ENCODE measurements around the gene TRPM5.
A peak's percentile ranks its signal among the peaks of the same experiment; 100 is the strongest.

The TRPM5 gene

DNA sequence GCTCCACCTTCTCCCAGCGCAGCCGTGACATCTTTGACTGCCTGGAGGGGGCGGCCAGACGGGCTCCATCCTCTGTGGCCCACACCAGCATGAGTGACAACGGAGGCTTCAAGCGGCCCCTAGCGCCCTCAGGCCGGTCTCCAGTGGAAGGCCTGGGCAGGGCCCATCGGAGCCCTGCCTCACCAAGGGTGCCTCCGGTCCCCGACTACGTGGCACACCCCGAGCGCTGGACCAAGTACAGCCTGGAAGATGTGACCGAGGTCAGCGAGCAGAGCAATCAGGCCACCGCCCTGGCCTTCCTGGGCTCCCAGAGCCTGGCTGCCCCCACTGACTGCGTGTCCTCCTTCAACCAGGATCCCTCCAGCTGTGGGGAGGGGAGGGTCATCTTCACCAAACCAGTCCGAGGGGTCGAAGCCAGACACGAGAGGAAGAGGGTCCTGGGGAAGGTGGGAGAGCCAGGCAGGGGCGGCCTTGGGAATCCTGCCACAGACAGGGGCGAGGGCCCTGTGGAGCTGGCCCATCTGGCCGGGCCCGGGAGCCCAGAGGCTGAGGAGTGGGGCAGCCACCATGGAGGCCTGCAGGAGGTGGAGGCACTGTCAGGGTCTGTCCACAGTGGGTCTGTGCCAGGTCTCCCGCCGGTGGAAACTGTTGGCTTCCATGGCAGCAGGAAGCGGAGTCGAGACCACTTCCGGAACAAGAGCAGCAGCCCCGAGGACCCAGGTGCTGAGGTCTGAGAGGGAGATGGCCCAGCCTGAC is 41.2 kb downstream of the TRPM5 start:
- no peak for DNase-seq

DNA sequence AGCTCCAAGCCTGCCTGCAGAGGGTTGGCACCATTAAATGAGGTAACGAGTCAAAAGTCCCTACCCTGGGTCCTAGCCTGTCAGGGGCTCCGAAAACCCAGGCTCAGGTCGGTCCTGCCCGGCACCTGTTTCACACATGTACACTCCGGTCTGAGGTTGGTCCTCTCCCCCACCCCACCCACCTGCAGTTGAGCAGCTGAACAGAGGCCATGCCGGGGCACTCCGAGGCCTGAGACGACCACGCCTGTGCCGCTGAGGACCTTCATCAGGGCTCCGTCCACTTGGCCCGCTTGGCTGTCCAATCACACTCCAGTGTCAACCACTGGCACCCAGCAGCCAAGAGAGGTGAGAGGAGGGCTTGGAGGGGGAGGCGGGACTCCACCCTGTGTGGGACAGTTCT is 42.2 kb downstream of the TRPM5 start:
- no peak for DNase-seq

DNA sequence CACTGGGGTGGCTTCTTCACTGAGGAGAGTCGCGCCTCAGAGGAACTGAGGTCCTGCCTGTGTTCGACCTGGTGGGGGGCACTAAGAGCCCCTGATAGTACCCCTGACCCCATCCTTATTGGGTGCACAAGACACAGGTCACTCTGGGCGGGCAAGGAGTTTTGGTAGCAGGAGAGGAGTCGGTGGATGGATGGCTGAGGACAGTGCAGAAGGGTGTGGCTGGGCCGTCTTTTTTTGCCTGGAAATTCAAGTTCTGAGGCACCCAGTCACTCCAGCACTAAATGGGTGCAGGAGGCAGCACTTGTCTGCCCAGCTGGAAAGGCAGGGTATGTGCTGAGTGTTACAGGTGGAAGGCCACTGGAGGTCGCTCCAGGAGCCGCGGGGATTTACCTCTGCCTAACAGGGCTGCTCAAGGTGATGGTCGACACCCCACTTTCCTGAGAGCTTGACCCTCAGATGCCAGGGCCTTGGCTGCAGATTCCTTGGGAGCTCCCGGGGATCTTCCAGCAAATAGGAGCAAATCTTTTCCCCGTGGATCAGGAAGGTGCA is 42.8 kb downstream of the TRPM5 start:
- DNase-seq = no peak

DNA sequence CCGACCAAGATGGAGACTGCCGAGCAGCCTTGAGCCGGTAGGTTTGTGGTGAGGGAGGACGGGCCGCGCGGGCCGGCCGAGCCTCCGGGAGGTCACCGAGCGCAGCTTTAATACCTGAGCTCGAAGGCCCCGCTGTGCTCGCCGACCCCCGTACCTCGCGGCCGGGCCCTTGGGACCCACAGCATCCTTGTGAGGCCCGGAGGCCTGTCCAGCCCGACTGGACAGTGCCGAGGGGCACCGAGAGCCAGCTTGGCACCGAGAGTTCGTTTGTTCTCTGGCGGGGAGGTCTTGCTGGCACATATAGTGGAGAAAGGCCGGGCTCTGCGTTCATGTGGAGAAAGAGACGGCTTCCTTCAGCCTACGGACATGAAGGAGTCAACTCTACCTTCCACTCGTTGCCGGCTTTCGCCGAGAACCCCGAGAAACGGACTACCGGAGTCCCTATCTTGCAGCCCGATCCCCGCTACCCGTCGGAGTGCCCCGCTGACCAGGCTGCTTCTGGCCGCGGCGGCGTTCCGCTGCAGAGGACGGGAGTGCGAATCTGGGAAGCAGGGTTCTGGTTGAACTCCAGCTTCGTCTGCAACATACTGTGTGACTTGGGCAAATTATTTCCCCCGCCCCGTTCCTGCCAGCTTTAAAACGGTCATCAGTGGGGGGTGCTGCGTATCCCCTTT is 43.4 kb downstream of the TRPM5 start:
- no peak for DNase-seq

DNA sequence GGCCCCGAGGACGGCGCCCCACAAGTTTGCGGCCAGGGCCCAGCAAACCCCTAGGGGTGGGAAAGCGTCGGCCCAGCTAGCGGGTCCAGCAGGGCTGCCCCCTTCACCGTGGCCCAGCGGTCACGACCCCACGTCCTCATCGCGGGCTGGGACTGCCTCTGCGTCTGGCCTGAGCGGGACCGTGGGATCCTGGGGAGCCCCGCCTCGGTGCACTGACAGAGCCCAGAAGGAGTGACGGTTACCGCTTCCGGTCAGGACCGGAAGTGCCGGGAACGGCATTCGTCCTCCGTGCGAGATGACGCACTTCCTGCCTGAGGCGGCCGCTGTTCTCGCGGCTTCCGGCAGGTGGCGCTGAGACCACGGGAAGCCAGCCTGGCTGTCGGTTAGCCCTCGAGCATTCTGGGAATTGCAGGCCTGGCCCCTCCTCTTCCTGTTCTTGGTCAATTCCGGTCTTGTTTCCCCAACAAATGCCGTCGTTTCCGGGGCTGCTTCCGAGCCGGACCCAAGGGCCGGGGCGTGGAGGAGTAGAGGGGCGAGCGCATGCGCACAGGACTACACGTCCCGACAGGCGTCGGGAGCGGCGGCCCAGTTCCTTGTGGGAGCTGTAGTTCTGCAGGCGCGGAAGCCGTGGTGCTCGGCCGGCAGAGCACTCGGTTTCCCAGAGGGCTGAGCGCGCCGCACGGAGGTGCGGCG is 44.1 kb downstream of the TRPM5 start, which contains the start of gene TSSC4:
Gene TSSC4, plus strand, starts transcription at position 682 of the 693 bp plus-strand sequence. CDS start 1,884 bp downstream, outside the sequence.
- DNase-seq = peak; percentile 99 to 100 (median 100)

DNA sequence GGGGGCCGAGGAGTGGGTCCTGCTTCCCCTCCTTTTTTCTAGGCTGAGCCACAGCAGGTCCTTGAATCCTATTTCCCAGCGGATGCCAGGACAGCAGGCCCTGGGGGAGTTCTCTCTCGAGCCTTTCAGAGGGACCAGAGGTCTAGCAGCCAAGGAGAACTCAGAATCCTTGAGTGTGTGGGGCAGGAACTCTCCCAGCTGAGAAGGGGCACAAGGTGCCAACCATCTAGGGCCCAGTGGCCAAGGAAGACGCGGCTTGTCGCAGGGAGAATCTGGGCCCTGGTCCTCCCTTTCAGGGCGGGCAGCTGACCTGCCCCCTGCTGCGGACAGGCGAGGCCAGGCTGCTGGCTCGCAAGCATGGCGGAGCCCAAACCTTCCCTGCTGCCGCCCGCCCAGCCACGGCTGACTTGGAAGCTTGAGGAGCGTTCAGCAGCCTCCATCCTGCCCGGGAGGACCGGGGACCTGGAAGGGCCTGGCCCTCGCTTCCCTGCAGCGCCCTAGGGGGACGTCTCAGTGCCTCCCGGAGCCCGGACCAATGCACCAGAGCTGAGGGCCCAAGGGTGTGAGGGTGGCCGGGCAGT is 44.7 kb downstream of the TRPM5 start:
- DNase-seq = peak in 2 of 5 donors; percentile 19 to 36

DNA sequence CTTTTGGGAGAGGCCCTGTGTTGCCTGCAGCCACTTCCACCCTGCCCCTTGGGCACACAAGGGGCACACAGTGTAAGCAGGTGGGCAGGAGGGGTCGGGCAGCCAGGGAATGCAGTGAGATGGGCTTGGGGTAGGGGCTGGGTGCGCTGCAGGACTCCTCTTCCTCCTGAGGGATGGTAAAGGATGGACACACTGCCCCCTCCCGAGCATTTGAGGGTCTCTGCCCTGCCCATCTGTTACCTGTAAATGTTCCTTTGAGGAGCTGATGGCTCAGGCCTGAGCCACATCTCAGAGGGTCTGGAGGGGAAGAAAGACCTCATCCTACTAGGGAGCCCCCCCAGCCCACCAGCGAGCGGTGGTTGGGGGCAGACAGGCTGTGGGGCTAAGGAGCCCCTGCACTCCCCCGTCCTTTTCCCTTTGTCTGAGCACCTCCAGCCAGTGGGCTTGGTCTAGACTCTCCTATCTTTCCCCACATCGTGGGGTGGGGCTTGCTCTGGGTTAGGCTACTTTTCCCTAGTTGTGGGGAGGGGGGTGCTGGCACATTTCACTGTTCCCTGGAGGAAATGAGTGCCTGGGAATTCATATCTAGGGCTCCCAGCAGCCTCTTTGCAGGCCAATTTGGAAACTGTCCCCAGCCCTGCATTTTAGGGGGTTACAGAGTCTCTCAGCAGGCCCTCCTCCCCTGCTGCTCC is 45.5 kb downstream of the TRPM5 start:
- no peak for DNase-seq

DNA sequence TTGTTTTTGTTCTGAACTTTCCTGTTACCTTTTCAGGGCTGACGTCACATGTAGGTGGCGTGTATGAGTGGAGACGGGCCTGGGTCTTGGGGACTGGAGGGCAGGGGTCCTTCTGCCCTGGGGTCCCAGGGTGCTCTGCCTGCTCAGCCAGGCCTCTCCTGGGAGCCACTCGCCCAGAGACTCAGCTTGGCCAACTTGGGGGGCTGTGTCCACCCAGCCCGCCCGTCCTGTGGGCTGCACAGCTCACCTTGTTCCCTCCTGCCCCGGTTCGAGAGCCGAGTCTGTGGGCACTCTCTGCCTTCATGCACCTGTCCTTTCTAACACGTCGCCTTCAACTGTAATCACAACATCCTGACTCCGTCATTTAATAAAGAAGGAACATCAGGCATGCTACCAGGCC is 47.3 kb downstream of the TRPM5 start:
- no peak for DNase-seq

DNA sequence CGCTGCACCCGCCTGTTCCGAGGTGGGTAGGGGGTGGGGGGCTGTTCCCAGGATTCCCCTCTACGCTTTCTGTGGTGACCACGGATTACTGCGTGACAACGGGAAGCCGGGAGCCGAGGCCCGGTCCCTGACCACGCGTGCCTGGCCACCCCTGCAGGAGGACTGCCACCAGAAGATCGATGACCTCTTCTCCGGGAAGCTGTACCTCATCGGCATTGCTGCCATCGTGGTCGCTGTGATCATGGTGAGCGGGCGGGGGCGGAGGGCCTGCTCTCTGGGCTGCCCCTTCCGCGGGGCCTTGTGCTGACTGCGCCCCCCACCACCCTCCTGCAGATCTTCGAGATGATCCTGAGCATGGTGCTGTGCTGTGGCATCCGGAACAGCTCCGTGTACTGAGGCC is 47.8 kb downstream of the TRPM5 start:
- no peak for DNase-seq

DNA sequence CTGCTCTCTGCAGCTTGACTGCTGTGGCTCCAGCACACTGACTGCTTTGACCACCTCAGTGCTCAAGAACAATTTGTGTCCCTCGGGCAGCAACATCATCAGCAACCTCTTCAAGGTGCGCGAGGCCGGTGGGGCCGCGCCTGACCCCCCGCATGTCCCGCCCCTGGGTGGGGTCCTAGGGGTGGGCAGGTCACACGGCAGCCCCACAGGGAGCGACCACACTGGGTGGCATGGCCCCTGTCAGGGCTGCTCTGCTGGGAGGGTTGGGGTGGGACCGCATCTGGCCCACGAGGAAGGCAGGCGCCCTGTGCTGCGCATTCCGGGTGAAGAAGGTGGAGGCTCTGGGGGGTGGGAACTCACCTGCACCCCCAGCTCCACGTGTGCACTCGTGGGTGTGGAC is 48.5 kb downstream of the TRPM5 start:
- DNase-seq = no peak

DNA sequence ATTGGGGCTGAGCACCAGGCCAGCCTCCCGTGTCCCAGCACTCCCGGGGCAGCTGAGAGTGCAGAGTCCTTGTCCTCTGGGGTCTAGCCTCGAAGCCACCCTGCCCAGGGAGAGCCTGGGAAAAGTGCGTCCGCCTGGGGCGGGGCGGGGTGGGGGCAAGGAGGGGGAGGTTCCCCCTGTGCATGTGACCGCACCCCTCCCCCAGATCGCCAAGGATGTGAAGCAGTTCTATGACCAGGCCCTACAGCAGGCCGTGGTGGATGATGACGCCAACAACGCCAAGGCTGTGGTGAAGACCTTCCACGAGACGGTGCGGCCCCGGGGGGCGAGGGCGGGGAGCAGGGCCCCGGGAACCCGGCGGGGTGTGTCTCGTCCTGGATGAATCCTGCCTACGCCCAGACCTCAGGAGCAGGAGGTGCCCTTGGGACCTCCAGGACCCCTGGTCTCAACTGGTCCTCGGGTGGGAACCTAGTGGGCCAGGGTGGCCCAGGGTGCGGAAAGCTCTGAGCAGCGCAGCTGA is 49.0 kb downstream of the TRPM5 start:
- DNase-seq = no peak

DNA sequence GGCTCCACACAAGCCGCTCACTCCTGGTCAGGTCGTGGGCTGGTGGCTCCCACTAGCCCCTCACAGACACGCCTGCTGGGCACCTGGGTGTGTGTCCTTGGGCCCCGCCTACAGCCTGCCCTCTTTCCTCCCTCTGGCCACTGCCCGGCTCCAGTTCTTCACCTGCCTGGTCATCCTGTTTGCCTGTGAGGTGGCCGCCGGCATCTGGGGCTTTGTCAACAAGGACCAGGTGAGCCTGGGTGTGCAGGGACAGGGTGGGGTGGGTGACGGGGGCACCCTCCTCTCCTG is 49.6 kb downstream of the TRPM5 start:
- no peak for DNase-seq

Data from T-helper 1 cell (primary cell).